OCI-LY1 (cell line): Measurements from ENCODE around the gene NUP214.

Experiments
- CTCF ChIP-seq: fragments of 200-600 bp; sonication (generic), shearing (Covaris generic); IDR thresholded peaks from 2 replicates; pipeline ENCODE4 v1.5.1; 2017; ENCODE audit warnings: mild to moderate bottlenecking, antibody characterized with exemption, low read length, moderate library complexity, mixed read lengths
- EZH2 ChIP-seq: fragments of 200-600 bp; sonication (generic), shearing (Covaris generic); IDR thresholded peaks from 2 replicates; pipeline ENCODE4 v1.8.0; 2017; ENCODE audit warnings: borderline replicate concordance, mixed run types, mild to moderate bottlenecking, antibody characterized with exemption, low read length, moderate library complexity, mixed read lengths

GRCh38 chr9:131233556-131233955 is 108.2 kb downstream of the NUP214 start:
- TF ChIP-seq CTCF (no peak), EZH2 (no peak)
